CD4-positive, alpha-beta T cell treated with Interferon alpha-2 for 1 hour (primary cell): ENCODE data around the gene KIAA1549.
A peak's percentile ranks its signal among the peaks of the same experiment; 100 is the strongest.

ENCODE experiments used
- DNase-seq, 2 donors: peaks; one replicate each; pipeline ENCODE4 v3.0.0-alpha.2; 2020 to 2022

The KIAA1549 gene

GRCh38 chr7:138903186-138903820 is 77.9 kb downstream of the KIAA1549 start:
- DNase-seq, result peak; percentile 58 to 76

GRCh38 chr7:138902161-138902560 is 79.0 kb downstream of the KIAA1549 start:
- no peak for DNase-seq

GRCh38 chr7:138900035-138900828 is 81.0 kb downstream of the KIAA1549 start:
- DNase-seq, result no peak

- DNase-seq, result no peak
Measured at GRCh38 chr7:138898802-138899201, 82.4 kb downstream of the KIAA1549 start.

GRCh38 chr7:138898255-138898654 is 82.9 kb downstream of the KIAA1549 start:
- DNase-seq, result no peak

GRCh38 chr7:138895679-138896078 is 85.5 kb downstream of the KIAA1549 start:
- no peak for DNase-seq

GRCh38 chr7:138893258-138893657 is 87.9 kb downstream of the KIAA1549 start:
- no peak for DNase-seq

GRCh38 chr7:138892812-138893211 is 88.4 kb downstream of the KIAA1549 start:
- DNase-seq, result no peak

- no peak for DNase-seq
Measured at GRCh38 chr7:138892006-138892630, 89.1 kb downstream of the KIAA1549 start.

GRCh38 chr7:138891446-138891810 is 89.8 kb downstream of the KIAA1549 start:
- DNase-seq, result no peak

GRCh38 chr7:138890499-138891445 is 90.4 kb downstream of the KIAA1549 start:
- DNase-seq, result no peak

GRCh38 chr7:138889582-138890498 is 91.3 kb downstream of the KIAA1549 start:
- no peak for DNase-seq

GRCh38 chr7:138887872-138888656 is 93.1 kb downstream of the KIAA1549 start:
- DNase-seq, result no peak

- DNase-seq, result no peak
Measured at GRCh38 chr7:138887085-138887710, 94.0 kb downstream of the KIAA1549 start.

GRCh38 chr7:138886501-138886917 is 94.7 kb downstream of the KIAA1549 start:
- DNase-seq, result peak; percentile 39 to 84

GRCh38 chr7:138885383-138886147 is 95.6 kb downstream of the KIAA1549 start:
- DNase-seq, result no peak

GRCh38 chr7:138882249-138882648 is 98.9 kb downstream of the KIAA1549 start:
- DNase-seq, result no peak

- DNase-seq, result no peak
Measured at GRCh38 chr7:138881579-138882188, 99.5 kb downstream of the KIAA1549 start.
